Adrenal gland (tissue), 12 donors: ENCODE data around the gene CACNA1C. TPM values are rescaled to one million over a fixed set of nuclear protein-coding genes. Genes with fewer than 3 reads are reported as not detected.

Experiments used
- DNase-seq, 7 donors: peaks; one replicate each; pipeline ENCODE4 v3.0.0-alpha.2; 2019 to 2020
- H3K27ac ChIP-seq, 5 donors: fragments of 200-600 bp; sonication (generic) in 4 of 5; 1 replicate in 3 of 5; 2 replicates in 2 of 5; pipeline versions ENCODE4 v1.5.1 to v1.8.0; 2016 to 2020; ENCODE audit warnings: mild to moderate bottlenecking in 1 of 5
- H3K27me3 ChIP-seq: fragments of 200-600 bp; 2 replicates; pipeline ENCODE4 v1.8.0; 2021
- H3K36me3 ChIP-seq, 2 donors: fragments of 200-600 bp; replicated peaks in 1 of 2; 1 replicate in 1 of 2; 2 replicates in 1 of 2; pipeline versions ENCODE4 v1.5.1 to v1.8.0; 2018 to 2022
- H3K4me1 ChIP-seq, 2 donors: fragments of 200-600 bp; replicated peaks in 1 of 2; 1 replicate in 1 of 2; 2 replicates in 1 of 2; pipeline versions ENCODE4 v1.5.1 to v1.8.0; 2018 to 2021
- H3K4me3 ChIP-seq, 4 donors: fragments of 200-600 bp; sonication (generic) in 3 of 4; one replicate each; pipeline ENCODE4 v1.5.1; 2016 to 2018
- H3K9me3 ChIP-seq, 3 donors: fragments of 200-600 bp; sonication (generic) in 1 of 3; replicated peaks in 1 of 3; 1 replicate in 2 of 3; 2 replicates in 1 of 3; pipeline versions ENCODE4 v1.5.1 to v1.8.0; 2016 to 2021
- POLR2A ChIP-seq, 2 donors: fragments of 450-650 bp; IDR thresholded peaks; one replicate each; pipeline ENCODE4 v1.6.1; 2017; ENCODE audit warnings: antibody characterized with exemption in 2 of 2, mild to moderate bottlenecking in 2 of 2, moderate library complexity in 1 of 2
- WGBS, 4 donors: extraction: QIAGEN DNeasy Blood & Tissue Kit in 2 of 4; methylation state at CpG; one replicate each; pipeline versions ENCODE4 v1.1.5 to v1.1.7; 2013 to 2017; 5-methylcytosine and 5-hydroxymethylcytosine counted together
- intact Hi-C, 2 donors: fragments of 100-400 bp; cut with DNase I; formaldehyde crosslinking; loops; one replicate each; pipeline versions ENCODE4 v1.14.1 to v1.15.0; 2022 to 2023
- polyA plus RNA-seq, 3 donors: library from polyadenylated mRNA; stranded (reverse); fragments of 200-250 nt in 2 of 3; fragments of 350-450 nt in 1 of 3; fragmentation: Illumina TruSeq in 1 of 3; extraction: RNeasy Lipid Tissue Mini Kit (QIAGEN cat#74804) in 1 of 3; gene quantifications; one replicate each; pipeline ENCODE4 v1.2.3, GENCODE V29; 2013 to 2014
- total RNA-seq, 9 donors: library from RNA; depleted of rRNA in 4 of 9; stranded (reverse); fragments of >200 nt in 4 of 9; fragments of 120-200 nt in 1 of 9; fragmentation: NEBNext Ultra II Directional in 1 of 9; extraction: Animal tissue kit (Norgen Biotek cat#: 25700) in 1 of 9; gene quantifications; one replicate each; pipeline versions ENCODE4 v1.1.0 to v1.2.4, GENCODE V29; 2013 to 2023
- TF ChIP-seq, protein P1 (sequence below), 6 experiments: fragments of 450-650 bp in 4 of 6; fragments of 200-600 bp in 2 of 6; sonication (generic) in 1 of 6; IDR thresholded peaks; 1 replicate in 5 of 6; 2 replicates in 1 of 6; pipeline versions ENCODE4 v1.5.1 to v1.8.0; 2016 to 2021; ENCODE audit warnings: antibody characterized with exemption in 6 of 6, mild to moderate bottlenecking in 2 of 6, moderate library complexity in 1 of 6
- donor health status: healthy with polysubstance abuse.
- donor health status: Bipolar disorder and iron deficiency.
- donor health status: DM: yes; HTN: yes; CAD: no.
- donor health status: DM: no; HTN: no; CAD: no.
- donor health status: DM: no; HTN: no; CAD: no.
- donor health status: DM: yes; HTN: yes; CAD: no.

The CACNA1C gene
- total and polyA plus RNA-seq, 12 donors = 1.4 to 5.8 (median 3.5) TPM

DNA sequence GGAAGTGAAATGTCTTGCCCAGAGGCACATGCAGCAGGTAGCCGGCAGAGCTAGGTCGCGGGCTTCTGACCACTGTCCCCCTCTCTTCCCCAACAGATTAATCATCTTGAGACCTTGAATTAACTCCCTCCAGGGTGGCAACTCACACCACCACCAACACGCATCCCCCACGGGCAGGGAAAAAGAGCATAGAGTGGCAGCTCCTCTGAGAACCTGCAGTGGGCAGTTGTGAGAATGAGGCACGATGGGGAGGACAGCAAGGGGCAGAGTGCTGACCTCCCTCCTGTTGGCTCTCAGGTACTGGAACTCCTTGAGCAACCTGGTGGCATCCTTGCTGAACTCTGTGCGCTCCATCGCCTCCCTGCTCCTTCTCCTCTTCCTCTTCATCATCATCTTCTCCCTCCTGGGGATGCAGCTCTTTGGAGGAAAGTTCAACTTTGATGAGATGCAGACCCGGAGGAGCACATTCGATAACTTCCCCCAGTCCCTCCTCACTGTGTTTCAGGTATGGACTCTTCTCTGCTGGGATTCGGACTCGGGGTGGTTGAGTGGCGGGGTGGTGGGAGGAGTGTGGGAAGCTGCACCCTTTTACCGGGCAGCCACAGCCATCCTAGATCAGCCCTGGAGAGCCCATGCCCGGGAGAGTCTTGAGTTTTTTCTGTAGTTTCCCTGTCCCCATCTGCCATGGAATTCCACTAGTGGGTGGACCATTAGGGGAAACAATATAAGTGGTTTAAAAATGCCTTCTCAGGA, 528.7 kb downstream of the CACNA1C start:
- Histone ChIP-seq H3K27ac (no peak overlapping the region), H3K36me3 (no peaks in the 10 kb centered on the region), H3K9me3 (no peaks in the 10 kb centered on the region), H3K27me3 (no peaks in the 10 kb centered on the region), H3K4me3 (no peak overlapping the region), H3K4me1 (peaks cover 0 to 8% of the 10 kb centered on the region in 2 donors)
- TF ChIP-seq, protein P1, sequence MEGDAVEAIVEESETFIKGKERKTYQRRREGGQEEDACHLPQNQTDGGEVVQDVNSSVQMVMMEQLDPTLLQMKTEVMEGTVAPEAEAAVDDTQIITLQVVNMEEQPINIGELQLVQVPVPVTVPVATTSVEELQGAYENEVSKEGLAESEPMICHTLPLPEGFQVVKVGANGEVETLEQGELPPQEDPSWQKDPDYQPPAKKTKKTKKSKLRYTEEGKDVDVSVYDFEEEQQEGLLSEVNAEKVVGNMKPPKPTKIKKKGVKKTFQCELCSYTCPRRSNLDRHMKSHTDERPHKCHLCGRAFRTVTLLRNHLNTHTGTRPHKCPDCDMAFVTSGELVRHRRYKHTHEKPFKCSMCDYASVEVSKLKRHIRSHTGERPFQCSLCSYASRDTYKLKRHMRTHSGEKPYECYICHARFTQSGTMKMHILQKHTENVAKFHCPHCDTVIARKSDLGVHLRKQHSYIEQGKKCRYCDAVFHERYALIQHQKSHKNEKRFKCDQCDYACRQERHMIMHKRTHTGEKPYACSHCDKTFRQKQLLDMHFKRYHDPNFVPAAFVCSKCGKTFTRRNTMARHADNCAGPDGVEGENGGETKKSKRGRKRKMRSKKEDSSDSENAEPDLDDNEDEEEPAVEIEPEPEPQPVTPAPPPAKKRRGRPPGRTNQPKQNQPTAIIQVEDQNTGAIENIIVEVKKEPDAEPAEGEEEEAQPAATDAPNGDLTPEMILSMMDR (IDR thresholded peaks at IDR 0.05) = no peak
- no peak for DNase-seq
- intact Hi-C loops = loop anchor here (5.0 to 10.0 kb wide), 4 partner anchors 524 to 947 kb away; partner anchors contain the start of gene CACNA1C (in 1 of the 2)
- WGBS, 4 donors = 81 to 86% (median 83%) methylated on average over 15 of the region's 15 CpGs

- Histone ChIP-seq H3K36me3 (no peaks in the 10 kb centered on the region), H3K27ac (no peak overlapping the region), H3K4me3 (no peak overlapping the region), H3K9me3 (no peaks in the 10 kb centered on the region), H3K27me3 (no peaks in the 10 kb centered on the region), H3K4me1 (peaks cover 0 to 8% of the 10 kb centered on the region in 2 donors)
- intact Hi-C loops = loop anchor here (5.0 to 10.0 kb wide), 4 partner anchors 525 to 948 kb away; partner anchors contain the start of gene CACNA1C (in 1 of the 2)
- TF ChIP-seq POLR2A (IDR thresholded peaks at IDR 0.05) = no peak
- TF ChIP-seq, protein P1 (IDR thresholded peaks at IDR 0.05) = no peak
- 58 to 81% (median 68%) methylated on average over 5 to 9 of the region's 9 CpGs for WGBS, 4 donors
- DNase-seq = no peak
Measured at GRCh38 chr12:2582631-2583030, 529.8 kb downstream of the CACNA1C start.

- intact Hi-C loops = loop anchor here (5.0 to 10.0 kb wide), 4 partner anchors 526 to 948 kb away; partner anchors contain the start of gene CACNA1C (in 1 of the 2)
- Histone ChIP-seq H3K4me3 (no peak overlapping the region), H3K36me3 (no peaks in the 10 kb centered on the region), H3K4me1 (peaks cover 0 to 8% of the 10 kb centered on the region in 2 donors), H3K27me3 (no peaks in the 10 kb centered on the region), H3K27ac (no peak overlapping the region), H3K9me3 (no peaks in the 10 kb centered on the region)
- no peak for TF ChIP-seq POLR2A (IDR thresholded peaks at IDR 0.05)
- TF ChIP-seq, protein P1 (IDR thresholded peaks at IDR 0.05) = peak; percentile 38 to 95 (median 75)
- WGBS, 4 donors = 0 to 20% (median 3%) methylated on average over 1 to 33 of the region's 33 CpGs
- DNase-seq = peak; percentile 34 to 78 (median 68)
Measured at GRCh38 chr12:2583091-2583497, 530.3 kb downstream of the CACNA1C start.

GRCh38 chr12:2583642-2584401, 531.0 kb downstream of the CACNA1C start:
- no peaks in the 10 kb centered on the region for H3K27me3 ChIP-seq
- H3K4me3 ChIP-seq = no peak overlapping the region
- TF ChIP-seq, protein P1 (IDR thresholded peaks at IDR 0.05) = no peak
- TF ChIP-seq POLR2A (IDR thresholded peaks at IDR 0.05) = no peak
- H3K36me3 ChIP-seq = no peaks in the 10 kb centered on the region
- WGBS, 4 donors = 68 to 78% (median 69%) methylated on average over 9 of the region's 9 CpGs
- no peaks in the 10 kb centered on the region for H3K9me3 ChIP-seq
- H3K27ac ChIP-seq = no peak overlapping the region
- no peak for DNase-seq
- intact Hi-C loops = loop anchor here (5.0 to 10.0 kb wide), 4 partner anchors 527 to 949 kb away; partner anchors contain the start of gene CACNA1C (in 1 of the 2)
- peaks cover 0 to 8% of the 10 kb centered on the region in 2 donors for H3K4me1 ChIP-seq
